ENCODE data around the gene PDE4D. TPM values are rescaled to one million over a fixed set of nuclear protein-coding genes. Genes with fewer than 3 reads are reported as not detected.

Gene PDE4D
- total RNA-seq, 1 donor from 2014 or later = 13.2 TPM

GRCh38 chr5:59020611-59021285, 872.8 kb downstream of the PDE4D start:
- Mint-ChIP-seq H3K9me3 (ENCODE audit: unreplicated experiment) (no peaks in the 10 kb centered on the region), H3K27ac (ENCODE audit: unreplicated experiment) (no peak overlapping the region), H3K4me3 (ENCODE audit: unreplicated experiment) (no peak overlapping the region), H3K36me3 (ENCODE audit: unreplicated experiment) (no peaks in the 10 kb centered on the region), H3K27me3 (ENCODE audit: unreplicated experiment) (no peaks in the 10 kb centered on the region), H3K4me1 (ENCODE audit: low read depth, unreplicated experiment) (no peaks in the 10 kb centered on the region)
- DNase-seq = no peak
- TF ChIP-seq CTCF (IDR thresholded peaks at IDR 0.05; ENCODE audit: partially characterized antibody, unreplicated experiment) = no peak

GRCh38 chr5:59019078-59019477, 874.4 kb downstream of the PDE4D start:
- Mint-ChIP-seq H3K9me3 (ENCODE audit: unreplicated experiment) (no peaks in the 10 kb centered on the region), H3K4me3 (ENCODE audit: unreplicated experiment) (no peak overlapping the region), H3K27me3 (ENCODE audit: unreplicated experiment) (peaks cover 2% of the 10 kb centered on the region), H3K4me1 (ENCODE audit: low read depth, unreplicated experiment) (no peaks in the 10 kb centered on the region), H3K27ac (ENCODE audit: unreplicated experiment) (no peak overlapping the region), H3K36me3 (ENCODE audit: unreplicated experiment) (no peaks in the 10 kb centered on the region)
- no peak for TF ChIP-seq CTCF (IDR thresholded peaks at IDR 0.05; ENCODE audit: partially characterized antibody, unreplicated experiment)
- DNase-seq = no peak

GRCh38 chr5:59016925-59017324, 876.6 kb downstream of the PDE4D start:
- no peak overlapping the region for H3K27ac Mint-ChIP-seq (ENCODE audit: unreplicated experiment)
- no peaks in the 10 kb centered on the region for H3K9me3 Mint-ChIP-seq (ENCODE audit: unreplicated experiment)
- H3K4me3 Mint-ChIP-seq (ENCODE audit: unreplicated experiment) = no peak overlapping the region
- H3K4me1 Mint-ChIP-seq (ENCODE audit: low read depth, unreplicated experiment) = no peaks in the 10 kb centered on the region
- H3K36me3 Mint-ChIP-seq (ENCODE audit: unreplicated experiment) = no peaks in the 10 kb centered on the region
- no peak for TF ChIP-seq CTCF (IDR thresholded peaks at IDR 0.05; ENCODE audit: partially characterized antibody, unreplicated experiment)
- H3K27me3 Mint-ChIP-seq (ENCODE audit: unreplicated experiment) = peaks cover 4% of the 10 kb centered on the region
- DNase-seq = no peak

GRCh38 chr5:59008816-59009473, 884.6 kb downstream of the PDE4D start:
- H3K27ac Mint-ChIP-seq (ENCODE audit: unreplicated experiment) = no peak overlapping the region
- H3K36me3 Mint-ChIP-seq (ENCODE audit: unreplicated experiment) = peaks cover 5% of the 10 kb centered on the region
- no peak overlapping the region for H3K4me3 Mint-ChIP-seq (ENCODE audit: unreplicated experiment)
- H3K27me3 Mint-ChIP-seq (ENCODE audit: unreplicated experiment) = peaks cover 2% of the 10 kb centered on the region
- no peaks in the 10 kb centered on the region for H3K4me1 Mint-ChIP-seq (ENCODE audit: low read depth, unreplicated experiment)
- peaks cover 4% of the 10 kb centered on the region for H3K9me3 Mint-ChIP-seq (ENCODE audit: unreplicated experiment)
- DNase-seq = no peak
- TF ChIP-seq CTCF (IDR thresholded peaks at IDR 0.05; ENCODE audit: partially characterized antibody, unreplicated experiment) = no peak

GRCh38 chr5:59007460-59008063, 886.0 kb downstream of the PDE4D start:
- H3K4me3 Mint-ChIP-seq (ENCODE audit: unreplicated experiment) = no peak overlapping the region
- no peak overlapping the region for H3K27ac Mint-ChIP-seq (ENCODE audit: unreplicated experiment)
- H3K4me1 Mint-ChIP-seq (ENCODE audit: low read depth, unreplicated experiment) = peaks cover 9% of the 10 kb centered on the region
- no peak for TF ChIP-seq CTCF (IDR thresholded peaks at IDR 0.05; ENCODE audit: partially characterized antibody, unreplicated experiment)
- no peak for DNase-seq
- peaks cover 4% of the 10 kb centered on the region for H3K9me3 Mint-ChIP-seq (ENCODE audit: unreplicated experiment)
- H3K27me3 Mint-ChIP-seq (ENCODE audit: unreplicated experiment) = no peaks in the 10 kb centered on the region
- peaks cover 5% of the 10 kb centered on the region for H3K36me3 Mint-ChIP-seq (ENCODE audit: unreplicated experiment)
